ENCODE data around the gene ILF3. TPM values are rescaled to one million over a fixed set of nuclear protein-coding genes. Genes with fewer than 3 reads are reported as not detected.

Gene ILF3
- polyA plus RNA-seq, 3 donors from 2014 or later, result 33.7 to 107 (median 52.2) TPM

Other genes with a start within 250 kb of the ILF3 start
- 10 to 100 TPM; 10.4 to 22.6 (median 11.1) TPM for gene PDE4A, start 233.8 kb upstream of the ILF3 start, polyA plus RNA-seq
- gene KEAP1, start 151.0 kb upstream of the ILF3 start, polyA plus RNA-seq, result 10 to 100 TPM; 49.2 to 86.9 (median 71.6) TPM
- gene S1PR5, start 136.9 kb upstream of the ILF3 start, polyA plus RNA-seq, result 100 to 1,000 TPM; 383 to 659 (median 399) TPM
- 10 to 100 TPM; 13.9 to 42.1 (median 16.1) TPM for gene ATG4D, start 110.4 kb upstream of the ILF3 start, polyA plus RNA-seq
- 10 to 100 TPM in 2 of 3 donors, 1 to 10 TPM in 1; 5.7 to 44.4 (median 10.1) TPM for gene KRI1, start 88.3 kb upstream of the ILF3 start, polyA plus RNA-seq
- gene CDKN2D, start 85.4 kb upstream of the ILF3 start, polyA plus RNA-seq, result 100 to 1,000 TPM; 253 to 474 (median 308) TPM
- gene AP1M2, start 67.0 kb upstream of the ILF3 start, polyA plus RNA-seq, result 1 to 10 TPM in 1 of 3 donors, not detected in 2; 1.8 TPM
- gene SLC44A2, start 28.8 kb upstream of the ILF3 start, polyA plus RNA-seq, result 100 to 1,000 TPM; 195 to 449 (median 327) TPM
- gene QTRT1, start 47.1 kb downstream of the ILF3 start, polyA plus RNA-seq, result 10 to 100 TPM; 25.5 to 48.1 (median 33.7) TPM
- gene DNM2, start 63.7 kb downstream of the ILF3 start, polyA plus RNA-seq, result 100 to 1,000 TPM in 1 of 3 donors, 10 to 100 TPM in 2; 62.9 to 170 (median 92.7) TPM
- gene TMED1, start 181.9 kb downstream of the ILF3 start, polyA plus RNA-seq, result 100 to 1,000 TPM in 1 of 3 donors, 10 to 100 TPM in 2; 60.1 to 103 (median 88.5) TPM
- gene C19orf38, start 194.1 kb downstream of the ILF3 start, polyA plus RNA-seq, result 1 to 10 TPM; 1.2 to 5.6 (median 3.3) TPM
- under 1 TPM; 0.26 to 0.83 (median 0.29) TPM for gene CARM1, start 217.2 kb downstream of the ILF3 start, polyA plus RNA-seq

All from immature natural killer cell (primary cell).